ENCODE results near the gene BRWD1.
A peak's percentile ranks its signal among the peaks of the same experiment; 100 is the strongest.

DNA sequence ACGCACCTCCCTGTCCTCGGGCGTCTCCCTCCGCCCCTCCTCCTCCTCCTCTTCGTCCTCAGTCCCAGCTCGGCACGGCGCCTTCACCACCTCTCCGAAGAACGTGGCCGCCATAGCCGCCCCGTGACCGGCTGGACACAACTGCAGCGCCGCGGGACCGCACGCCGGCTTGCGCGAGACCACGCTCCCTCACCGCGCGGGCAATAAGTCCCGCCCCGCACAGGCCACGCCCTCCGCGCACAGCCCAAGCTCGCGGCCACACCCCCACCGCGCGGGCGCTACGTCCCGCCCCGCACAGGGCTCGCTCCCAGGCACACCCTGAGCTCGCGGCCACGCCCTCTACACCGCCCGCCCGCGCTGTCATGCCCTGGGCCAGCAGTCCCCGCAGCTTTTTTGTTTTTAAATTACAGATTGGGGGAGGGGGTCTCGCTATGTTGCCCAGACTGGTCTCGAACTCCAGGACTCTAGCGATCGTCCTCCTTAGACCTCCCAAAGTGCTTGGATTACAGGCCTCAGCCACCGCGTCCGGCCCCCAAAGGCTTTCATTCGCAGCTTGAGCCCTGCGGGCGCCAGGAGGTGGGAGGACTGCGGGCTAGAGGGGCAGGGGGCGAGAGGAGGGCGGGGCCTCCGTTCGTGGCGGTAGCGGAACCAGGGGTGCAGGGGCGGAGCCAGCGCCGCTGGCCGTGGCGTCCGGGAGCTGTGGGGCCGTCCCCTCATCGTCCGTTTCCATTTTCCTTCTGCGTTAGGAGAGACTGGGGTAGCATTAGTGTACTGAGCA lies 130.0 kb downstream of the BRWD1 start, which contains the start of gene PSMG1:
- TF ChIP-seq, protein P1, sequence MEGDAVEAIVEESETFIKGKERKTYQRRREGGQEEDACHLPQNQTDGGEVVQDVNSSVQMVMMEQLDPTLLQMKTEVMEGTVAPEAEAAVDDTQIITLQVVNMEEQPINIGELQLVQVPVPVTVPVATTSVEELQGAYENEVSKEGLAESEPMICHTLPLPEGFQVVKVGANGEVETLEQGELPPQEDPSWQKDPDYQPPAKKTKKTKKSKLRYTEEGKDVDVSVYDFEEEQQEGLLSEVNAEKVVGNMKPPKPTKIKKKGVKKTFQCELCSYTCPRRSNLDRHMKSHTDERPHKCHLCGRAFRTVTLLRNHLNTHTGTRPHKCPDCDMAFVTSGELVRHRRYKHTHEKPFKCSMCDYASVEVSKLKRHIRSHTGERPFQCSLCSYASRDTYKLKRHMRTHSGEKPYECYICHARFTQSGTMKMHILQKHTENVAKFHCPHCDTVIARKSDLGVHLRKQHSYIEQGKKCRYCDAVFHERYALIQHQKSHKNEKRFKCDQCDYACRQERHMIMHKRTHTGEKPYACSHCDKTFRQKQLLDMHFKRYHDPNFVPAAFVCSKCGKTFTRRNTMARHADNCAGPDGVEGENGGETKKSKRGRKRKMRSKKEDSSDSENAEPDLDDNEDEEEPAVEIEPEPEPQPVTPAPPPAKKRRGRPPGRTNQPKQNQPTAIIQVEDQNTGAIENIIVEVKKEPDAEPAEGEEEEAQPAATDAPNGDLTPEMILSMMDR (IDR thresholded peaks at IDR 0.05) = no peak
- TF ChIP-seq POLR2AphosphoS5 (IDR thresholded peaks at IDR 0.05) = peak; percentile 84 to 91
- TF ChIP-seq POLR2A (IDR thresholded peaks at IDR 0.05; ENCODE audit: low read depth) = peak; percentile 18

Measured in esophagus muscularis mucosa (tissue), 3 donors.